SK-N-SH (cell line): ENCODE measurements around the gene SLC3A2.

Experiments used
- CTCF ChIP-seq: fragments of 200-600 bp; sonication (generic); IDR thresholded peaks from 2 replicates; pipeline ENCODE4 v1.6.1; 2017; ENCODE audit warnings: antibody characterized with exemption, mild to moderate bottlenecking, moderate library complexity
- ELF1 ChIP-seq: IDR thresholded peaks from 2 replicates; pipeline ENCODE4 v1.4.0; 2012
- EP300 ChIP-seq, 2 experiments: IDR thresholded peaks; 2 replicates each; pipeline versions ENCODE4 v1.4.0 to v1.6.1; 2012; ENCODE audit warnings: borderline replicate concordance in 1 of 2, low read depth in 1 of 2, low read length in 1 of 2
- JUND ChIP-seq: IDR thresholded peaks from 2 replicates; pipeline ENCODE4 v1.4.0; 2012
- MAX ChIP-seq: IDR thresholded peaks from 2 replicates; pipeline ENCODE4 v1.4.0; 2012; ENCODE audit warnings: low read depth
- MXI1 ChIP-seq: IDR thresholded peaks from 2 replicates; pipeline ENCODE4 v1.6.1; 2012; ENCODE audit warnings: mild to moderate bottlenecking, low read depth, low read length, improper control_type of control experiment
- POLR2AphosphoS5 ChIP-seq: IDR thresholded peaks from 2 replicates; pipeline ENCODE4 v1.6.1; 2012; ENCODE audit warnings: low read depth, low read length
- SIN3A ChIP-seq: IDR thresholded peaks from 2 replicates; pipeline ENCODE4 v1.6.1; 2012; ENCODE audit warnings: low read depth, mild to moderate bottlenecking, low read length, moderate library complexity, borderline replicate concordance
- TAF1 ChIP-seq: IDR thresholded peaks from 2 replicates; pipeline ENCODE4 v1.6.1; 2012; ENCODE audit warnings: low read depth, mild to moderate bottlenecking, low read length, moderate library complexity, borderline replicate concordance
- USF2 ChIP-seq: fragments of 150-350 bp; IDR thresholded peaks from 2 replicates; pipeline ENCODE4 v1.6.1; 2017; ENCODE audit warnings: antibody characterized with exemption, low read length, low read depth, borderline replicate concordance
- TF ChIP-seq, protein P1 (sequence below): IDR thresholded peaks from 2 replicates; pipeline ENCODE4; 2012

DNA sequence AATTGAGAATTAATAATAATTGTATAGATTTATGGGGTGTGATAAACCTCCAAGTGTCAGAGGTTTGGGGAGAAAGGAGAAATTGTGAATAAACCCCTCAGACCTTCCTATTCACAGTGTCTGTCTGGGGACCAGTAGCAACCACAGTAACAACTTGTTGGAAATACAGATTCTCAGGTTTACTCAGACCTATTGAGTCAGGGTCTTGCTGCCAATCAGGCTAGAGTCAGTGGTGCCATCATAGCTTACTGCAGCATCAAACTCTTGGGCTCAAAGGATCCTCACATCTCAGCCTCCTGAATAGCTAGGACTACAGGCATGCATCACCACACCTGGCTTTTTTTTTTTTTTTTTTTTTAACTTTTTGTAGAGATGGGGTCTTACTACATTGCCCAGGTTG lies 17.3 kb downstream of the SLC3A2 start:
- TF ChIP-seq CTCF (no peak), POLR2AphosphoS5 (no peak), USF2 (no peak), EP300 (IDR thresholded peaks at IDR 0.05; ENCODE audit: borderline replicate concordance in 1 of 2, low read depth in 1 of 2, low read length in 1 of 2) (no peak), MXI1 (no peak), ELF1 (no peak), TAF1 (no peak), SIN3A (no peak), JUND (no peak), MAX (no peak)
- TF ChIP-seq, protein P1, sequence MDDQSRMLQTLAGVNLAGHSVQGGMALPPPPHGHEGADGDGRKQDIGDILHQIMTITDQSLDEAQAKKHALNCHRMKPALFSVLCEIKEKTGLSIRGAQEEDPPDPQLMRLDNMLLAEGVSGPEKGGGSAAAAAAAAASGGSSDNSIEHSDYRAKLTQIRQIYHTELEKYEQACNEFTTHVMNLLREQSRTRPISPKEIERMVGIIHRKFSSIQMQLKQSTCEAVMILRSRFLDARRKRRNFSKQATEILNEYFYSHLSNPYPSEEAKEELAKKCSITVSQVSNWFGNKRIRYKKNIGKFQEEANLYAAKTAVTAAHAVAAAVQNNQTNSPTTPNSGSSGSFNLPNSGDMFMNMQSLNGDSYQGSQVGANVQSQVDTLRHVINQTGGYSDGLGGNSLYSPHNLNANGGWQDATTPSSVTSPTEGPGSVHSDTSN, result no peak
